Common myeloid progenitor, CD34-positive (primary cell): ENCODE results near the gene ITPR2.

Experiments used
- CTCF ChIA-PET: fragments of 350-600 bp; sonication (Branson Sonifier 250); formaldehyde crosslinking; loops from one replicate; lab custom pipeline; 2021; ENCODE audit warnings: antibody characterized with exemption; lab: Charles Lee
- POLR2A ChIA-PET: fragments of 350-600 bp; sonication (Branson Sonifier 250); formaldehyde crosslinking; loops from one replicate; lab custom pipeline; 2021; ENCODE audit warnings: antibody characterized with exemption; lab: Charles Lee
- DNase-seq, 3 donors: peaks; one replicate each; pipeline versions ENCODE4 v3.0.0 to v3.0.0-alpha.2; 2013
- H3K27ac ChIP-seq, 2 experiments: 1 replicate in 1 of 2; 2 replicates in 1 of 2; pipeline ENCODE4 v1.7.0; 2013; ENCODE audit warnings: inconsistent platforms in 2 of 2, low read length in 2 of 2, mild to moderate bottlenecking in 2 of 2, low read depth in 1 of 2, moderate library complexity in 1 of 2; ENCODE audit not compliant: severe bottlenecking in 2 of 2, insufficient read depth in 1 of 2, poor library complexity in 1 of 2
- H3K27me3 ChIP-seq, 5 experiments: replicated peaks in 2 of 5; 1 replicate in 3 of 5; 2 replicates in 2 of 5; pipeline versions ENCODE4 v1.6.1 to v1.7.0; 2013; ENCODE audit warnings: low read length in 4 of 5, mild to moderate bottlenecking in 2 of 5, moderate library complexity in 2 of 5, inconsistent platforms in 1 of 5; ENCODE audit not compliant: insufficient read depth in 5 of 5, control insufficient read depth in 4 of 5
- H3K36me3 ChIP-seq, 4 experiments: 1 replicate in 2 of 4; 2 replicates in 2 of 4; pipeline versions ENCODE4 v1.6.1 to v1.7.0; 2013; ENCODE audit warnings: low read length in 3 of 4, control low read depth in 1 of 4, mild to moderate bottlenecking in 1 of 4; ENCODE audit not compliant: control insufficient read depth in 4 of 4, insufficient read depth in 4 of 4
- H3K4me1 ChIP-seq, 4 experiments: 1 replicate in 3 of 4; 2 replicates in 1 of 4; pipeline versions ENCODE4 v1.6.1 to v1.7.1; 2013; ENCODE audit warnings: low read length in 3 of 4, mild to moderate bottlenecking in 3 of 4, control low read depth in 1 of 4, inconsistent platforms in 1 of 4, moderate library complexity in 1 of 4; ENCODE audit not compliant: control insufficient read depth in 4 of 4, insufficient read depth in 4 of 4; ENCODE audit errors: control extremely low read depth in 1 of 4
- H3K4me3 ChIP-seq, 7 experiments: 1 replicate in 4 of 7; 2 replicates in 3 of 7; pipeline versions ENCODE4 v1.5.1 to v1.7.0; 2013; ENCODE audit warnings: mild to moderate bottlenecking in 7 of 7, low read length in 6 of 7, moderate library complexity in 6 of 7, inconsistent platforms in 2 of 7, low read depth in 2 of 7, control low read depth in 1 of 7; ENCODE audit not compliant: insufficient read depth in 4 of 7, control insufficient read depth in 1 of 7; ENCODE audit errors: extremely low read depth in 1 of 7
- H3K9me3 ChIP-seq, 5 experiments: 1 replicate in 4 of 5; 2 replicates in 1 of 5; pipeline versions ENCODE4 v1.6.1 to v1.7.1; 2013; ENCODE audit warnings: low read length in 4 of 5, mild to moderate bottlenecking in 2 of 5, inconsistent platforms in 1 of 5, low read depth in 1 of 5, moderate library complexity in 1 of 5; ENCODE audit not compliant: control insufficient read depth in 4 of 5, insufficient read depth in 2 of 5; ENCODE audit errors: control extremely low read depth in 1 of 5
- WGBS: methylation state at CpG from one replicate; pipeline ENCODE4 v1.1.5; 2013; ENCODE audit not compliant: insufficient coverage; 5-methylcytosine and 5-hydroxymethylcytosine counted together

Gene ITPR2

DNA sequence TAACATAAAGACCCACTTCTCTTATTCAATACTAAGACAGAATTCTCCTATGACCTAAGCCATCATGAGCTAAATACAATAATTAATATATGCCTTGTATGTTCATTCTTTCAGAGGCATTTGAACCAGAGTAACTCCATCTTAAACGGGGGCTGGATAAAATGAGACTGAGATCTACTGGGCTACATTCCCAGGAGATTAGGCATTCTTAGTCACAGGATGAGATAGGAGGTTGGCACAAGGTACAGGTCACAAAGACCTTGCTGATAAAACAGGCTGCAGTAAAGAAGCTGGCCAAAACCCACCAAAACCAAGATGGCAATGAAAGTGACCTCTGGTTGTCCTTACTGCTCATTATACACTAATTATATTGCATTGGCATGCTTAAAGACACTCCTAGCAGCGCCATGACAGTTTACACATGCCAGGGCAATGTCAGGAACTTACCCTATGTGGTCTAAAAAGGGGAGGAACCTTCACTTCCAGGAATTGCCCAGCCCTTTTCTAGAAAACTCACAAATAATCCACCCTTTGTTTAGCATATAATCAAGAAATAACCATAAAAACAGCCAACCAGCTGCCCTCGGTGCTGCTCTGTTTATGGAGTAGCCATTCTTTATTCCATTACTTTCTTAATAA lies 376.9 kb downstream of the ITPR2 start:
- POLR2A ChIA-PET = no interaction called here
- H3K27me3 ChIP-seq = no peaks in the 10 kb centered on the region

DNA sequence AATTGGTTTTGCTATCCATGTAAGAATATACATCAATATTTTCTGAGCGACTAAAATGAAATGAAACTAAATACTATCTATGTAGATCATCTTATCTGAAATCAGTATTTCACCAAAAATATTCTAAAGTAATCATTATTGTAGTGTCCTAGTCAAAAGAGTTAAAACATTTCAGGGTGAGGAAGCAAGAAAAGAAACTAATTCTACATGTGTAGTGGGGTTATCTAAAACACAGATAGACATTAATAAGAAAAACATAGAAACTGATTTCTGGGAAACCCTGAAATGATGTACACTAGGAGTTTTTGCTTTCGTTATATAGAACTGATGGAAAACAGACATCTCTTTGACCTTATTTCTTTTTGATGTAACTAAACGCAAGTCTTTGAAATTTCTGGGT lies 379.7 kb downstream of the ITPR2 start:
- Histone ChIP-seq H3K4me1 (peaks cover 0 to 11% (median 2%) of the 10 kb centered on the region in 4 experiments), H3K36me3 (peaks cover 5 to 26% (median 19%) of the 10 kb centered on the region in 4 experiments), H3K4me3 (no peak overlapping the region), H3K27me3 (no peaks in the 10 kb centered on the region), H3K9me3 (no peaks in the 10 kb centered on the region), H3K27ac (no peak overlapping the region)
- no CpG with 5 or more reads among the region's 3 CpGs for WGBS
- no peak for DNase-seq
- CTCF ChIA-PET = no interaction called here
- POLR2A ChIA-PET = no interaction called here

More for the DNA sequence above, 376.9 kb downstream of the ITPR2 start:
- Histone ChIP-seq H3K36me3 (peaks cover 0 to 21% (median 16%) of the 10 kb centered on the region in 4 experiments), H3K4me1 (peaks cover 5 to 22% (median 11%) of the 10 kb centered on the region in 4 experiments), H3K9me3 (no peaks in the 10 kb centered on the region), H3K27ac (no peak overlapping the region), H3K4me3 (no peak overlapping the region)
- 100% methylated on average over 1 of the region's 3 CpGs for WGBS
- no peak for DNase-seq
- CTCF ChIA-PET = no interaction called here

DNA sequence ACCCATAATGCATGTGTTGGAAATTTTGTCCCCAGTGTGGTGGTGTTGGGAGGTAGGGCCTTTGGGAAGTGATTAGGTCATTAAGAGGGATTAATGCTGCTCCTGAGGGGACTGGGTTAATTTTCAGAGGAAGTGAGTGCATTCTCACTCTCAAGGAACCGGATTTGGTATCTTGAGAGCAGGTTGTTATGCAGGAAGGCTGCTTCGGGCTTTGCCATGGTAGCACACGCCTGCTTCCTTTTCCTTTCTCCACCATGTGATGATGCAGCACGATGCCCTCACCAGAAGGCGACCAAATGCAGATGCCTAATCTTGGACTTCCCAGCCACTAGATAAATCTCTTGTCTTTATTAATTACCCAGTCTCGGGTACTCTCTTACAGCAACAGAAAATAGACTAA lies 380.5 kb downstream of the ITPR2 start:
- ChIA-PET CTCF (no interaction called here), POLR2A (no interaction called here)
- no peak overlapping the region for H3K4me3 ChIP-seq
- DNase-seq = peak; percentile 30 to 92 (median 77)
- H3K27me3 ChIP-seq = no peaks in the 10 kb centered on the region
- H3K4me1 ChIP-seq = peaks cover 0 to 11% (median 2%) of the 10 kb centered on the region in 4 experiments
- no peaks in the 10 kb centered on the region for H3K9me3 ChIP-seq
- 29% methylated on average over 2 of the region's 6 CpGs for WGBS
- no peak overlapping the region for H3K27ac ChIP-seq
- peaks cover 5 to 18% (median 13%) of the 10 kb centered on the region in 4 experiments for H3K36me3 ChIP-seq

DNA sequence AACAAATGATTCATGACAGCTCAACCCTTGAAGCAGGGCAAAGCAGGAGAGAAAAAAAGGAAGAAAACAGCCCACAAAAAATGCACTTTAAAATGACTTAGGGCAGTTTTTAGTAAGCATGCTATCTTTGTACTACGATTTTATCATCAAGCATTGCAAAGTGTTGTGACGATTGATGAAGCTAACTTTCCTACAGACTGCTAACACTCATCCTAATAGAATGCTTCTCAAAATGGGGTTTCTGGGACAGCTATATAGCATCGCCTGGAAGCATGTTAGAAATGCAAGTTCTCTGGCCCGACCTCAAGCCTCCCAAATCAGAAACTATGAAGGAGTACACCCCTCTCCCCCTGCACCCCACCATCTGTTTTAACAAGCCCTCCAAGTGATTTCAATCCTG lies 381.2 kb downstream of the ITPR2 start:
- Histone ChIP-seq H3K9me3 (no peaks in the 10 kb centered on the region), H3K27ac (no peak overlapping the region), H3K4me1 (peaks cover 0 to 11% (median 2%) of the 10 kb centered on the region in 4 experiments), H3K4me3 (no peak overlapping the region), H3K27me3 (no peaks in the 10 kb centered on the region), H3K36me3 (peaks cover 4 to 16% (median 9%) of the 10 kb centered on the region in 4 experiments)
- ChIA-PET CTCF (no interaction called here), POLR2A (no interaction called here)
- DNase-seq = no peak
- 97% methylated on average over 4 of the region's 4 CpGs for WGBS

DNA sequence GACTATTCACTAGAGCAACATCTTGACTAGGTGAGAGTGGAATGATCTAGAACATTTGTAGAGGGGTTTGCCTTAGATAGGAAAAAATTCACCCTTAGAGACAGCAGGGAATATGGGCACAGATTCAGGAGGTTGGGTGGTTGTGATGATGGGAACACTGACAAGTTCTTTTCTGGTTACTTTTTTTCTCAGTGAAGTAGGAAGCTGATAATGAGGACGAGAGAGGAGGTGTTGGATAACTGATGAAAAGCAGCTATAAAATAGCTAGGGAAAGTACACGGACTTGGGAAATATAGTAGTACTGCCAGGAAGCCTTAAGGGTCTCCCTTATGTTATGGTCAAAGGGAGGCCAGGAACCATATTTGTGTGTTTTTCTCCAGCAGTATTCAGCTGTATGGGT lies 387.1 kb downstream of the ITPR2 start:
- Histone ChIP-seq H3K27ac (no peak overlapping the region), H3K4me1 (no peaks in the 10 kb centered on the region), H3K9me3 (no peaks in the 10 kb centered on the region), H3K36me3 (peaks cover 2 to 20% (median 11%) of the 10 kb centered on the region in 4 experiments), H3K4me3 (no peak overlapping the region), H3K27me3 (no peaks in the 10 kb centered on the region)
- 100% methylated on average over 2 of the region's 2 CpGs for WGBS
- no peak for DNase-seq
- POLR2A ChIA-PET = no interaction called here
- CTCF ChIA-PET = interaction anchor here (1.0 kb wide), 1 partner anchor 12 kb away, joined by 3 read pairs; no protein-coding TSS in a partner anchor

DNA sequence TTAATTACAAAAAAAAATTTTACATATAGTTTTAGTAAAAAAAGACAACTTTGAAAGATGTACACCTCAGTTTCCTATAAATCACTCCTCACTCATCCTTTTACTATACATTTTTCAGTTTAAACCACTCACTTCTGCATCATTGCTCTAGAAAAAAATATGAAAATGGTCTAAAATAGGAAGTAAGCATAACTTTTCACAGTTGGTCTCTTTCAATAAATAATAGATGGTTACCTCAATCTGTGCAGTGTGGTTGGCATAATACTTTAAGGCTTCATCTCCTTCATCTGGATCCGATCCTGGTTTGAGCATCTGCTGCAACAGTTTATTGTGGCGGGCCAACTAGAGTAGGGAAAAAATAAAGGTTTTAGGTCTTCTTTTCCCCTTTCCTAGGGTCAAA lies 389.7 kb downstream of the ITPR2 start:
- peaks cover 2 to 15% (median 8%) of the 10 kb centered on the region in 4 experiments for H3K36me3 ChIP-seq
- H3K4me3 ChIP-seq = no peak overlapping the region
- no peaks in the 10 kb centered on the region for H3K4me1 ChIP-seq
- H3K9me3 ChIP-seq = no peaks in the 10 kb centered on the region
- no peaks in the 10 kb centered on the region for H3K27me3 ChIP-seq
- POLR2A ChIA-PET = no interaction called here
- no peak for DNase-seq
- no peak overlapping the region for H3K27ac ChIP-seq
- CTCF ChIA-PET = no interaction called here
- WGBS = 80% methylated on average over 1 of the region's 2 CpGs

DNA sequence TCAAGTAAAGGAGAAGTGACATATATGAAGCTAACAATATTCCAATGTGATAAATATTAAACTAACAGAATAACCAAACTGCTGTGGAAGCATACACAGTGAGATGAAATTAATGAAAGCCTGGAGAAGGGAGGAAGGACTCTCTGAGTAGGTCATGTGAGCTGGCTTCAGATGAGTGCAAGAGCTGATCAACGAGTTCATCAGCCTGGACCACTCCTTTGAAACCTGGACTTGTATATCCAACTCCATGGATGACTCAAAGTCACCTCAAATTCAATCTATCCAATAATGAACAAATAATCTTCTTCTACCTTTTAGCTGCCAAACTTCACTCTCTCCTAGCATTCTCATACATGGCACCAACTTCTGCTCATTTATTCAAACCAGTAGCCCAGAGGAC lies 391.6 kb downstream of the ITPR2 start:
- 100% methylated on average over 1 of the region's 1 CpG for WGBS
- H3K27ac ChIP-seq = no peak overlapping the region
- H3K4me1 ChIP-seq = no peaks in the 10 kb centered on the region
- H3K9me3 ChIP-seq = no peaks in the 10 kb centered on the region
- no peak for DNase-seq
- no peak overlapping the region for H3K4me3 ChIP-seq
- CTCF ChIA-PET = interaction anchor here (1.1 to 1.2 kb wide), 2 partner anchors 8 to 16 kb away, joined by 3 read pairs; no protein-coding TSS in a partner anchor
- POLR2A ChIA-PET = no interaction called here
- peaks cover 2 to 15% (median 8%) of the 10 kb centered on the region in 4 experiments for H3K36me3 ChIP-seq
- H3K27me3 ChIP-seq = no peaks in the 10 kb centered on the region
